Stimulated activated CD4-positive, alpha-beta T cell treated with anti-CD3 and anti-CD28 coated beads, Interleukin-4, amount 100 ng/mL, for 48 hours (primary cell): ENCODE data around the gene CDK10.

ENCODE experiments used
- DNase-seq, 2 donors: peaks; one replicate each; pipeline ENCODE4 v3.0.0-alpha.2; 2020; ENCODE audit warnings: low read depth in 2 of 2

Gene CDK10

GRCh38 chr16:89733322-89733721 lies 46.8 kb downstream of the CDK10 start:
- DNase-seq: no peak

GRCh38 chr16:89733792-89734191 lies 47.3 kb downstream of the CDK10 start:
- DNase-seq: no peak

- DNase-seq: no peak
Observed at GRCh38 chr16:89736554-89736953, 50.1 kb downstream of the CDK10 start.

- DNase-seq: no peak
Observed at GRCh38 chr16:89737341-89738071, 51.0 kb downstream of the CDK10 start.

GRCh38 chr16:89738072-89738377 lies 51.5 kb downstream of the CDK10 start:
- DNase-seq: no peak

GRCh38 chr16:89738538-89739317 lies 52.2 kb downstream of the CDK10 start:
- DNase-seq: no peak

GRCh38 chr16:89739383-89739782 lies 52.9 kb downstream of the CDK10 start:
- DNase-seq: no peak

- DNase-seq: no peak
Observed at GRCh38 chr16:89741342-89742014, 55.0 kb downstream of the CDK10 start.

- no peak for DNase-seq
Observed at GRCh38 chr16:89742948-89743347, 56.5 kb downstream of the CDK10 start.

GRCh38 chr16:89744813-89745212 lies 58.3 kb downstream of the CDK10 start:
- no peak for DNase-seq
